K562 (cell line): ENCODE measurements around the gene ENOSF1. TPM values are rescaled to one million over a fixed set of nuclear protein-coding genes. Genes with fewer than 3 reads are reported as not detected.
A peak's percentile ranks its signal among the peaks of the same experiment; 100 is the strongest.

Source experiments
- ATAC-seq: fragments of 200-7000 bp; cut with Tn5 transposase; 3 replicates; pipeline ENCODE4 v1.9.1; 2020; ENCODE audit warnings: moderate library complexity
- BruUV-seq: library from RNA; stranded (reverse); fragments of 400-500 nt; replicated peaks from 2 replicates; lab custom pipeline; 2021; lab: Mats Ljungman, UMichigan
- CTCF ChIA-PET: fragments of 300-600 bp; formaldehyde crosslinking; extraction: SDS; loops from one replicate; lab custom pipeline; 2021; ENCODE audit warnings: low intra/inter-chr PET ratio; lab: Yijun Ruan, JAX
- POLR2A ChIA-PET: fragments of 300-600, 350-650 bp; sonication (Branson Sonifier 250); formaldehyde crosslinking; extraction: SDS; loops from one replicate; lab custom pipeline; 2021; ENCODE audit warnings: antibody characterized with exemption, inconsistent platforms; lab: Yijun Ruan, JAX
- DNase-seq, 4 experiments: peaks; one replicate each; pipeline versions ENCODE4 v3.0.0 to v3.0.0-alpha.2; 2011 to 2018; ENCODE audit warnings: low spot score in 3 of 4, mixed read lengths in 3 of 4; ENCODE audit errors: extremely low read depth in 1 of 4
- FAIRE-seq: peaks from 2 replicates; lab custom pipeline; 2011; peaks lifted over from hg19 to GRCh38; lab: Jason Lieb, UNC
- H2AFZ ChIP-seq: 2 replicates; pipeline ENCODE4 v1.6.0; 2011; ENCODE audit warnings: low read depth, low read length, control low read depth, inconsistent platforms
- H3K27ac ChIP-seq: fragments of 200-600 bp; 3 replicates; pipeline ENCODE4 v1.8.0; 2011; ENCODE audit warnings: low read depth, mild to moderate bottlenecking, control low read depth, inconsistent platforms, low read length, moderate library complexity, mixed read lengths; ENCODE audit errors: extremely low read depth
- H3K27me3 ChIP-seq, 2 experiments: fragments of 300-600 bp in 1 of 2; 2 replicates in 1 of 2; 3 replicates in 1 of 2; pipeline versions ENCODE4 v1.6.0 to v1.8.0; 2011; ENCODE audit warnings: inconsistent platforms in 2 of 2, low read length in 2 of 2, mild to moderate bottlenecking in 1 of 2, mixed read lengths in 1 of 2, moderate library complexity in 1 of 2; ENCODE audit not compliant: control insufficient read depth in 2 of 2, insufficient read depth in 2 of 2
- H3K36me3 ChIP-seq: fragments of 300-600 bp; 3 replicates; pipeline ENCODE4 v1.8.0; 2011; ENCODE audit warnings: mild to moderate bottlenecking, low read length, inconsistent platforms; ENCODE audit not compliant: control insufficient read depth, insufficient read depth
- H3K4me1 ChIP-seq, 2 experiments: fragments of 200-600 bp in 1 of 2; replicated peaks in 1 of 2; 2 replicates in 1 of 2; 3 replicates in 1 of 2; pipeline versions ENCODE4 v1.5.1 to v1.8.0; 2011; ENCODE audit warnings: inconsistent platforms in 2 of 2, low read length in 2 of 2, mild to moderate bottlenecking in 1 of 2, mixed read lengths in 1 of 2, moderate library complexity in 1 of 2; ENCODE audit not compliant: control insufficient read depth in 2 of 2, insufficient read depth in 2 of 2
- H3K4me2 ChIP-seq: 2 replicates; pipeline ENCODE4 v1.6.1; 2011; ENCODE audit warnings: low read length, control low read depth, inconsistent platforms, mixed read lengths; ENCODE audit not compliant: insufficient read depth
- H3K4me3 ChIP-seq: fragments of 200-600 bp; sonication (generic), shearing (Covaris generic); 2 replicates; pipeline ENCODE4 v1.5.1; 2016; ENCODE audit warnings: control low read depth, inconsistent platforms
- H3K79me2 ChIP-seq: fragments of 200-600 bp; 3 replicates; pipeline ENCODE4 v1.8.0; 2011; ENCODE audit warnings: low read length, inconsistent platforms; ENCODE audit not compliant: control insufficient read depth, insufficient read depth
- H3K9ac ChIP-seq, 2 experiments: 2 replicates each; pipeline versions ENCODE4 v1.6.0 to v1.6.1; 2011; ENCODE audit warnings: low read depth in 2 of 2, low read length in 2 of 2, control low read depth in 1 of 2, inconsistent platforms in 1 of 2, mild to moderate bottlenecking in 1 of 2, mixed read lengths in 1 of 2; ENCODE audit not compliant: insufficient read depth in 1 of 2
- H3K9me1 ChIP-seq: one replicate; pipeline ENCODE4 v1.6.0; 2011; ENCODE audit warnings: inconsistent platforms, mild to moderate bottlenecking, low read length, moderate library complexity; ENCODE audit not compliant: control insufficient read depth, insufficient read depth
- H3K9me3 ChIP-seq: replicated peaks from 2 replicates; pipeline ENCODE4 v1.5.1; 2011; ENCODE audit warnings: low read depth, low read length, inconsistent platforms; ENCODE audit not compliant: control insufficient read depth, insufficient read depth
- H4K20me1 ChIP-seq: replicated peaks from 2 replicates; pipeline ENCODE4 v1.6.1; 2011; ENCODE audit warnings: low read length, inconsistent platforms, mixed read lengths; ENCODE audit not compliant: control insufficient read depth, insufficient read depth
- BRF1 ChIP-seq: IDR thresholded peaks from 3 replicates; pipeline ENCODE4 v1.6.1; 2011; ENCODE audit warnings: borderline replicate concordance, mild to moderate bottlenecking; ENCODE audit not compliant: insufficient read length; ENCODE audit errors: extremely low read depth
- CTBP1 ChIP-seq: fragments of 450-650 bp; IDR thresholded peaks from 2 replicates; pipeline ENCODE4 v1.6.1; 2016; ENCODE audit warnings: borderline replicate concordance
- ETV1 ChIP-seq: fragments of 450-650 bp; conservative IDR thresholded peaks from 2 replicates; pipeline ENCODE4 v1.6.1; 2016; ENCODE audit warnings: missing genetic modification characterization, control low read depth, low read depth, missing compliant biosample characterization
- KLF1 ChIP-seq: fragments of 450-650 bp; IDR thresholded peaks from 2 replicates; pipeline ENCODE4 v1.6.1; 2016; ENCODE audit warnings: missing genetic modification characterization, missing compliant biosample characterization
- NR3C1 ChIP-seq: sonication (generic); formaldehyde crosslinking; IDR thresholded peaks from 2 replicates; pipeline ENCODE4 v1.8.1; 2022; ENCODE audit warnings: missing genetic modification reagents
- PTRF ChIP-seq: fragments of 450-650 bp; IDR thresholded peaks from 2 replicates; pipeline ENCODE4 v1.6.1; 2016; ENCODE audit warnings: mild to moderate bottlenecking, missing genetic modification characterization, missing compliant biosample characterization
- TCFL5 ChIP-seq: fragments of 250-450 bp; sonication (Bioruptor Pico); conservative IDR thresholded peaks from 2 replicates; pipeline ENCODE4 v1.6.1; 2021; ENCODE audit warnings: mild to moderate bottlenecking, moderate library complexity, matching md5 sums
- ZNF12 ChIP-seq: sonication (generic); formaldehyde crosslinking; IDR thresholded peaks from 2 replicates; pipeline ENCODE4 v1.4.0; 2020; ENCODE audit warnings: mild to moderate bottlenecking, missing genetic modification reagents
- ZNF239 ChIP-seq: fragments of 250-450 bp; sonication (Bioruptor Pico); IDR thresholded peaks from 2 replicates; pipeline ENCODE4 v1.4.0; 2020; ENCODE audit warnings: mild to moderate bottlenecking
- ZNF354B ChIP-seq: fragments of 250-450 bp; sonication (Bioruptor Pico); IDR thresholded peaks from 2 replicates; pipeline ENCODE4 v1.4.0; 2020
- WGBS: fragments of 100-300 bp; shearing (Covaris generic); methylation state at CpG from one replicate; pipeline ENCODE4 v1.1.6; 2016; ENCODE audit warnings: low coverage, mixed read lengths; ENCODE audit not compliant: insufficient coverage; ENCODE audit errors: missing lambda C conversion rate; 5-methylcytosine and 5-hydroxymethylcytosine counted together
- in situ Hi-C: fragments of 300-500 bp; cut with MboI; formaldehyde crosslinking; loops from 4 replicates; pipeline ENCODE4 v1.15.0; 2018; ENCODE audit warnings: inconsistent platforms, mixed read lengths
- intact Hi-C: fragments of 100-400 bp; cut with micrococcal nuclease; formaldehyde crosslinking; loops from 2 replicates; pipeline ENCODE4 v1.14.2; 2022
- polyA plus RNA-seq, 8 experiments: library from polyadenylated mRNA; depleted of rRNA in 4 of 8; stranded (reverse) in 5 of 8; unstranded in 3 of 8; fragments of >200 nt; fragmentation: Nextera tagmentation in 2 of 8; fragmentation: Illumina TruSeq in 1 of 8; extraction: Ambion mirVana in 2 of 8; extraction: Trizol in 1 of 8; gene quantifications; 2 replicates each; pipeline versions ENCODE4 v1.2.1 to v1.2.3, GENCODE V29; 2011 to 2014; ENCODE audit warnings: inconsistent platforms in 1 of 8, missing spikeins in 1 of 8
- total RNA-seq, 7 experiments: library from RNA; depleted of rRNA in 6 of 7; stranded (reverse); fragments of >200 nt in 6 of 7; fragmentation: Illumina TruSeq in 2 of 7; extraction: Trizol in 2 of 7; gene quantifications; 2 replicates each; pipeline versions ENCODE4 v1.2.1 to v1.2.3, GENCODE V29; 2011 to 2021; ENCODE audit warnings: low replicate concordance in 1 of 7
- TF ChIP-seq, protein P1 (sequence below), 3 experiments: IDR thresholded peaks in 2 of 3; conservative IDR thresholded peaks in 1 of 3; 2 replicates each; pipeline ENCODE4 v1.5.1; 2011 to 2012; ENCODE audit warnings: low read length in 3 of 3, mild to moderate bottlenecking in 3 of 3, control low read depth in 2 of 3, improper control_type of control experiment in 1 of 3, inconsistent platforms in 1 of 3, low read depth in 1 of 3, mixed read lengths in 1 of 3, moderate library complexity in 1 of 3; ENCODE audit not compliant: insufficient read depth in 2 of 3
- TF ChIP-seq, protein P2 (sequence below): IDR thresholded peaks from 3 replicates; pipeline ENCODE4 v1.6.1; 2011; ENCODE audit warnings: borderline replicate concordance, mild to moderate bottlenecking, moderate library complexity; ENCODE audit not compliant: insufficient read length; ENCODE audit errors: extremely low read depth
- TF ChIP-seq, protein P3 (sequence below): IDR thresholded peaks from 2 replicates; pipeline ENCODE4 v1.6.1; 2011; ENCODE audit warnings: borderline replicate concordance, low read depth, mild to moderate bottlenecking, moderate library complexity, low read length; ENCODE audit not compliant: insufficient read depth, poor library complexity, severe bottlenecking
- TF ChIP-seq, protein P4 (sequence below): sonication (generic); formaldehyde crosslinking; IDR thresholded peaks from 2 replicates; pipeline ENCODE4 v1.8.0; 2022; ENCODE audit warnings: missing genetic modification reagents, mild to moderate bottlenecking, borderline replicate concordance

ENOSF1 gene
- total and polyA plus RNA-seq, 9 of the 15 experiments (the other 6 are each of a cell fraction or from before 2014, with no cell fraction given) = 15.5 to 66.4 (median 46.5) TPM

DNA sequence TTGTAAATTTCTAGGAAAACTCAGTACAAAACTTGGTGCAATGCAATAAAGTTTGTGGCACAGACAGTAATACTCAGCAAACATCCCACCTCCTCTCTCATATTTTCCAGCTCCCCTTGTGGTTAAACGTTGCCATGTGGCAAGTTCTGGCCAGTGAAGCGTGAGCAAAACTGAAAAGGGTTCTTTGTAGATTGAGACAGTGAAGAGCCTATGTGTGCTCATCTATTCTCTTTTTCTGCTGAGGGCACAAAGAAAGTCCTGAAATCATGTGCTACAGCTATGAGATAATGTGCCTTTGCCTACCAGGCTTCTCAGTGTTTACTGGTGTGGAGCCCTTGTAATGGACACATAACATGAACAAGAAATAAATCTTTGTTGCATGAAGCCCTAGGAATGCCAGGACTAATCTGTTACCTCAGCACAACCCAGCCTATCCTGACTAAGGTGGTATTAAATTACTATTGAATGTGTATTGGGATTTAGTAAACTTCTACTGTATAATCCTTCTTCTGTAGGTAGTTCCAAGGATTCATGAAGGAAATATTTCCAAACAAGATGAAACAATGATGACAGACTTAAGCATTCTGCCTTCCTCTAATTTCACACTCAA, 67.9 kb downstream of the ENOSF1 start:
- intact Hi-C loops = no loop called here
- in situ Hi-C loops = no loop called here
- H3K9ac ChIP-seq = no peak overlapping the region
- ATAC-seq (peak; percentile 79), DNase-seq (no peak), FAIRE-seq (peak; percentile 35)
- H3K27ac ChIP-seq = no peak overlapping the region
- H3K4me2 ChIP-seq = no peak overlapping the region
- CTCF ChIA-PET = no interaction called here
- no peaks in the 10 kb centered on the region; a peak in 1 of 5 replicates for H3K4me1 ChIP-seq
- no peaks in the 10 kb centered on the region for H3K79me2 ChIP-seq
- no peak overlapping the region for H3K4me3 ChIP-seq
- no peaks in the 10 kb centered on the region for H3K27me3 ChIP-seq
- WGBS = 11% methylated on average over 2 of the region's 2 CpGs
- POLR2A ChIA-PET = interaction anchor here (1.0 to 1.5 kb wide), 5 partner anchors 9 to 20 kb away, joined by 3 to 5 read pairs (median 3); partner anchors contain the start of gene TYMS
- H4K20me1 ChIP-seq = no peaks in the 10 kb centered on the region
- no peaks in the 10 kb centered on the region for H3K9me3 ChIP-seq
- no peaks in the 10 kb centered on the region for H3K36me3 ChIP-seq
- no TSS peak for BruUV-seq
- H3K9me1 ChIP-seq = no peaks in the 10 kb centered on the region
- H2AFZ ChIP-seq = peak overlapping the region; percentile 54; the same call in 1 of the 2 replicates
- TF ChIP-seq BRF1 = no peak
- TF ChIP-seq, protein P1, sequence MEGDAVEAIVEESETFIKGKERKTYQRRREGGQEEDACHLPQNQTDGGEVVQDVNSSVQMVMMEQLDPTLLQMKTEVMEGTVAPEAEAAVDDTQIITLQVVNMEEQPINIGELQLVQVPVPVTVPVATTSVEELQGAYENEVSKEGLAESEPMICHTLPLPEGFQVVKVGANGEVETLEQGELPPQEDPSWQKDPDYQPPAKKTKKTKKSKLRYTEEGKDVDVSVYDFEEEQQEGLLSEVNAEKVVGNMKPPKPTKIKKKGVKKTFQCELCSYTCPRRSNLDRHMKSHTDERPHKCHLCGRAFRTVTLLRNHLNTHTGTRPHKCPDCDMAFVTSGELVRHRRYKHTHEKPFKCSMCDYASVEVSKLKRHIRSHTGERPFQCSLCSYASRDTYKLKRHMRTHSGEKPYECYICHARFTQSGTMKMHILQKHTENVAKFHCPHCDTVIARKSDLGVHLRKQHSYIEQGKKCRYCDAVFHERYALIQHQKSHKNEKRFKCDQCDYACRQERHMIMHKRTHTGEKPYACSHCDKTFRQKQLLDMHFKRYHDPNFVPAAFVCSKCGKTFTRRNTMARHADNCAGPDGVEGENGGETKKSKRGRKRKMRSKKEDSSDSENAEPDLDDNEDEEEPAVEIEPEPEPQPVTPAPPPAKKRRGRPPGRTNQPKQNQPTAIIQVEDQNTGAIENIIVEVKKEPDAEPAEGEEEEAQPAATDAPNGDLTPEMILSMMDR (IDR thresholded peaks at IDR 0.05 in 2 of 3, conservative IDR thresholded peaks at IDR 0.05 in 1 of 3; ENCODE audit: insufficient read depth in 2 of 3, low read depth in 1 of 3, low read length in 3 of 3) = peak; percentile 14 to 35 (median 16); a peak in 3 of 6 replicates
- TF ChIP-seq, protein P2, sequence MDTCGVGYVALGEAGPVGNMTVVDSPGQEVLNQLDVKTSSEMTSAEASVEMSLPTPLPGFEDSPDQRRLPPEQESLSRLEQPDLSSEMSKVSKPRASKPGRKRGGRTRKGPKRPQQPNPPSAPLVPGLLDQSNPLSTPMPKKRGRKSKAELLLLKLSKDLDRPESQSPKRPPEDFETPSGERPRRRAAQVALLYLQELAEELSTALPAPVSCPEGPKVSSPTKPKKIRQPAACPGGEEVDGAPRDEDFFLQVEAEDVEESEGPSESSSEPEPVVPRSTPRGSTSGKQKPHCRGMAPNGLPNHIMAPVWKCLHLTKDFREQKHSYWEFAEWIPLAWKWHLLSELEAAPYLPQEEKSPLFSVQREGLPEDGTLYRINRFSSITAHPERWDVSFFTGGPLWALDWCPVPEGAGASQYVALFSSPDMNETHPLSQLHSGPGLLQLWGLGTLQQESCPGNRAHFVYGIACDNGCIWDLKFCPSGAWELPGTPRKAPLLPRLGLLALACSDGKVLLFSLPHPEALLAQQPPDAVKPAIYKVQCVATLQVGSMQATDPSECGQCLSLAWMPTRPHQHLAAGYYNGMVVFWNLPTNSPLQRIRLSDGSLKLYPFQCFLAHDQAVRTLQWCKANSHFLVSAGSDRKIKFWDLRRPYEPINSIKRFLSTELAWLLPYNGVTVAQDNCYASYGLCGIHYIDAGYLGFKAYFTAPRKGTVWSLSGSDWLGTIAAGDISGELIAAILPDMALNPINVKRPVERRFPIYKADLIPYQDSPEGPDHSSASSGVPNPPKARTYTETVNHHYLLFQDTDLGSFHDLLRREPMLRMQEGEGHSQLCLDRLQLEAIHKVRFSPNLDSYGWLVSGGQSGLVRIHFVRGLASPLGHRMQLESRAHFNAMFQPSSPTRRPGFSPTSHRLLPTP = no peak
- peak; percentile 96 for TF ChIP-seq ZNF12 (CRISPR knock-in tag)
- no peak for TF ChIP-seq TCFL5
- TF ChIP-seq, protein P3, sequence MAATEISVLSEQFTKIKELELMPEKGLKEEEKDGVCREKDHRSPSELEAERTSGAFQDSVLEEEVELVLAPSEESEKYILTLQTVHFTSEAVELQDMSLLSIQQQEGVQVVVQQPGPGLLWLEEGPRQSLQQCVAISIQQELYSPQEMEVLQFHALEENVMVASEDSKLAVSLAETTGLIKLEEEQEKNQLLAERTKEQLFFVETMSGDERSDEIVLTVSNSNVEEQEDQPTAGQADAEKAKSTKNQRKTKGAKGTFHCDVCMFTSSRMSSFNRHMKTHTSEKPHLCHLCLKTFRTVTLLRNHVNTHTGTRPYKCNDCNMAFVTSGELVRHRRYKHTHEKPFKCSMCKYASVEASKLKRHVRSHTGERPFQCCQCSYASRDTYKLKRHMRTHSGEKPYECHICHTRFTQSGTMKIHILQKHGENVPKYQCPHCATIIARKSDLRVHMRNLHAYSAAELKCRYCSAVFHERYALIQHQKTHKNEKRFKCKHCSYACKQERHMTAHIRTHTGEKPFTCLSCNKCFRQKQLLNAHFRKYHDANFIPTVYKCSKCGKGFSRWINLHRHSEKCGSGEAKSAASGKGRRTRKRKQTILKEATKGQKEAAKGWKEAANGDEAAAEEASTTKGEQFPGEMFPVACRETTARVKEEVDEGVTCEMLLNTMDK = peak; percentile 61
- TF ChIP-seq KLF1 = no peak
- TF ChIP-seq, protein P4, sequence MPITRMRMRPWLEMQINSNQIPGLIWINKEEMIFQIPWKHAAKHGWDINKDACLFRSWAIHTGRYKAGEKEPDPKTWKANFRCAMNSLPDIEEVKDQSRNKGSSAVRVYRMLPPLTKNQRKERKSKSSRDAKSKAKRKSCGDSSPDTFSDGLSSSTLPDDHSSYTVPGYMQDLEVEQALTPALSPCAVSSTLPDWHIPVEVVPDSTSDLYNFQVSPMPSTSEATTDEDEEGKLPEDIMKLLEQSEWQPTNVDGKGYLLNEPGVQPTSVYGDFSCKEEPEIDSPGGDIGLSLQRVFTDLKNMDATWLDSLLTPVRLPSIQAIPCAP = no peak
- TF ChIP-seq CTBP1 = no peak
- no peak for TF ChIP-seq NR3C1
- no peak for TF ChIP-seq ZNF239 (CRISPR knock-in tag)
- no peak for TF ChIP-seq ZNF354B
- no peak for TF ChIP-seq ETV1 (tag)
- no peak for TF ChIP-seq PTRF (tag)
